Skin of body (tissue), 2 donors: Measurements from ENCODE around the gene HPGD. TPM values are rescaled to one million over a fixed set of nuclear protein-coding genes. Genes with fewer than 3 reads are reported as not detected.

ENCODE experiments used
- DNase-seq: peaks from one replicate; lab custom pipeline; 2025; lab: John Stamatoyannopoulos, UW
- total RNA-seq: library from RNA; depleted of rRNA; stranded (reverse); fragments of >200 nt; gene quantifications from one replicate; pipeline ENCODE4 v1.2.3, GENCODE V29; 2014

Gene HPGD
- total RNA-seq: 34.6 TPM

DNA sequence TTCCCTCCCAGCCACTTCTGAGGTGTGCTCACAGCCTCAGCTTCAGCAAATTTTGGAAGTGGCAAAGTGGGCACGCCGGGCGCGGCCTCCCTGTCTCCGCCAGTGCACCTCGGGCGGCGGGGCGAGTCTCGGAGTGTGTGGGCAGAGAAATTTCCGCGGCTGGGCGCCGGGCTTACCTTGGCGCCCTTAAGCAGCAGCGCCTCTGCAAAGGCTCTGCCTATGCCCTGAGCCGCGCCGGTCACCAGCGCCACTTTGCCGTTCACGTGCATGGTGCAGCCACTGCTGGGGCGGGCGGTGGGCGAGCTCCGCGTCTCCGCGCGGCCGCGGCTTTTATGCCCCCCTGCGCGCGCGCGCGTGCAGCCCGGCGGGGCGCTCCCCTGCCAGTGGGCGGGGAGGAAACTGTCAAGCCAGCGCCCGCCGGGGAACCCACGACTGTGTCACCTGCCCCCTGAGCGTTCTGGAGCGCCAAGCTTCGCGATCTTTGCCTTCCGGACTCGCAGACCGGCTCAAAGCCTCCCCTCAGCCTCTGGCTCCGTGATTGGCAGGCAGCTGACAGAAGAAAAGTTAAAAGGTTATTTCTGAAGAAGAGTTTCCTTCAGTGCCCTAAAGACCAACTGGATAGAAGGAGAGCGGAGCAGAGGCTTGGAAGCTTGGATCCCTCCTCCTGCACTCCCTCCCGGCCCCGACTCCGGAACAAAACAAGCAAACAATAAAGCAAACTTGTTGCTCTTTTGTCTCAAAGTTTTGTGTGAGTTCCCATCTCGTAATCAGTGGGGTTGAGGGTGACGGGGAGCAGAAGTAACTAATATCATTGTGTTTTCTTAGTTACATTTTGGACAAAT lies at the start of gene HPGD:
Gene HPGD, minus strand, starts transcription at position 306 of the 842 bp plus-strand sequence. Its CDS starts 37 bp downstream, at position 269.
- DNase-seq: no peak

DNA sequence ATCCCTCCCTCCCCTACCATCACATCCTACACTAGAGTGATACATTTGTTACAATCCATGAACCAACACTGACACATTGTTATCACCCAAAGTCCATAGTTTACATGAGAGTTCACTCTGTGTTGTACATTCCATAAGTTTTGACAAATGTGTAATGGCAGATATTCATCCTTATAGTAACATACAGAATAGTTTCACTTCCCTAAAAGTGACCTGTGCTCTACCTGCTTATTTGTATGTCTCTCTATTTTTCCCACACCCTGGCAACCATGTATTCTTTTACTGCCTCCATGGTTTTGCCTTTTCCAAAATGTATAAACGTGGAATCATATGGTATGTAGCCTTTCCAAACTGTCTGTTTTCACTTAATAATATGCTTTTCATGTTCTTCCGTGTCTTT lies 42.2 kb upstream of the HPGD start:
- no peak for DNase-seq

- no peak for DNase-seq
These were observed 41.1 kb upstream of the HPGD start for GRCh38 chr4:174563399-174563798.

GRCh38 chr4:174561560-174561959 lies 39.3 kb upstream of the HPGD start:
- DNase-seq: peak; percentile 52

- no peak for DNase-seq
These were observed 37.6 kb upstream of the HPGD start for GRCh38 chr4:174559894-174560293.

DNA sequence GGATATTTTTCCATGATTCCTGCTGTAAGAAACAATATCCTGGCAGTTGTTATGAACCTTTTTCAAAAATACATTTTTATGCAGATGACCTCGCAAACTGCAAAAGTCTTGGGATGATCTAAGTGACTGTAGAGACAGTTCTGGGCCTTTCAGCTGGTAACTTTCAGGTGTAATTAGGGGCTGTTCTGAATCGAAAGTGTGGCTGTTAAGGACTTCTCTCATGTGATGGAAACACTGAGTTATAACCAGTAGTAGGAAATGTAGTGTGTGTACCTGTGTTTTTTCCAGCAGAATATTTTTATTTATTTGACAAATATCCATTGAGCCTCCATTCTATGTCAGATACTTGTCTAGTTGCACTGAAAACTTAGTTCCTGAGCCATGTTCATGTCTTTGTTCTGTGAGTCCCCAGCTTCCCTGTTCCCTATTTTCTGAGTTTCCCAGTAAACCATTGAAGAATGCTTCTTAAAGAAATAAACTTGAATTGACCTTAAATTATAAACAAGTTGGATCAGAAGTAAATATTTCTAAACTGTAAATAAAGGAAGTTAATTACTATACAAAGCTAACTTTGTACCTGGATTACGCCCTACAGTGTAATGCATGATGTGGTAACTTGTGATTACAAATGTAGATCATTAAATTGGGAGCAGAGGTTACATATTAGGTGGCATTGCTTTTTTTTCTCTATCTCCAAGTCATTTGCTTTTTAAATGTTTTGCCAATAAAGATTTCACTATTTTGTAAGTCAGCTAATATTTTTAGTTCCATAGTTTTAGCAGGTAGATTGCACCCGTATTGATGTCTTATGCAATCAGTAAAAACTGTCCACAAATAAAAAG lies 33.7 kb upstream of the HPGD start:
- no peak for DNase-seq

DNA sequence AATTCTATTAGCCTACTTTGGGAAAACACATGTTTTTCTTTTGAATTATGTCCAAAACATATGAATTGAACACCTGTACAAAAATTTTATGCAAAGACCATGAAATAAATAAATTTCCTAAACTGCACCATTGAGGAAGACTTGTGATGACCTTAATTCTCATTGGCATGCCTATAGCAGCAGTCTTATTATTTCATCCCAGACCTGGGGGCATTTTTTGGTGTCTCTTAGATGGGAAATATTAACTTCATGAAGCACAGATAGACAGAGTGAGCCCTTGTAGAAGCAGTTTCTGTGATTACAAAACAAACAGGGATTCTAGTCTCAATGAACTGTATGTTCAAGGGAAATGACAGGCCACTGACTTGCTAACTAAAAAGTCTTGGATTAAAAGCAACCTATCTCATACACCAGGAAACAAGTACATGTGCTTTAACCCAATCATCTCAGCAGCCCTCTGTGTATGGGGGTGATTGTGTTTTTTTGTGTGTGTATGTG lies 32.0 kb upstream of the HPGD start:
- DNase-seq: peak; percentile 54

GRCh38 chr4:174553828-174554227 lies 31.5 kb upstream of the HPGD start:
- peak; percentile 71 for DNase-seq

DNA sequence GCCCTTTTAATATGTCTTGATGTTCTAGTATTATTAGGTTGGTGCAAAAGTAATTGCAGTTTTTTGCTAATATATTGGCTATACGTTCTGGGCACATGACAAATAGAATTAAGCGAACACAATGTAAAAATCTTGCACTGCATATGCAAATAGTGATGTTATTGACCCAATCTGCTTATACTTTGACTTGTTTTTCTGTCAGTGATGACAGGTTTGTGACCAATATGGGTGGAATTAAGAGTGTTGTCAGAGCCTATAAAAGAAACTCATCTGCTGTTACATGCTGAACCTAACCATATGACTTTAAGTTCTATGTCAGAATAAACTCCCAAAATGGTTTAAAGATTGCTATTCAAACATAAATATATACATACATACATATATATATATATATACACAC lies 30.7 kb upstream of the HPGD start:
- peak; percentile 62 for DNase-seq

GRCh38 chr4:174550541-174550940 lies 28.3 kb upstream of the HPGD start:
- DNase-seq: no peak

DNA sequence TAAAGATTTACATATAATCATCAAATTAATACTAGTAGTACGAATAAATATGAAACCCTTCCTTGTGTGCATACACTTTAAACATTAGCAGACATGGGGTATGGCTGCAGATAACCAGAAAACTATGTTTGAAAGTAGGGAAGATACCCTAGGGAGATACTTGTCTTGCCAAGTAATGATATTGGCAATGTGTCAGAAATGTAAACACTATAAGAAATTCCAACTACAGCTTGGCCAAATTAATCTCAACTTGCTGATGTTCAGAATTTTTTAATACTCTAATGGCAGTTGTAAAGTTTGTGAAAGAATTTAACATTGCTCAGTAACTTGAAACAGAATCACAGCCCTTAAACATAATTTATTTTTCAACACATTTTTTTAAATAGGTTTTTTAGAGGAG lies 27.4 kb upstream of the HPGD start:
- peak; percentile 93 for DNase-seq

DNA sequence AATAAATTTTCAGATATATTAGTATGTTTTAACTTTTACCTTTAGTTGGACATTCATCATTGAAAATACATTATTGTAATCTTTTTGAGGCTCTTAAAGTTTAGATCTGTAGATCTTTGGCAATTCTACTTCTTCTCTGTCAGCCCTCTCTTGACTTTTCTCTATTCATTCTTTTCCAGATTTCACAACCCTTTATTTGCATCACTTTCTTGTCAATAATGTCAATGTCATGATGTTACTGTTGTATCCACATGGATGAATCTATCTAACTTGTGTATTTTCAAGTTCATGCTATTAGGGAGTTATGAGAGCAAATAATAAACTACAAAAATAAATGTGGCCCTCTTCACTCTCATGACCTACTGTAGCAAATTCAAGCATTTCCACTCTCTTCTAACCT lies 23.0 kb upstream of the HPGD start:
- no peak for DNase-seq

DNA sequence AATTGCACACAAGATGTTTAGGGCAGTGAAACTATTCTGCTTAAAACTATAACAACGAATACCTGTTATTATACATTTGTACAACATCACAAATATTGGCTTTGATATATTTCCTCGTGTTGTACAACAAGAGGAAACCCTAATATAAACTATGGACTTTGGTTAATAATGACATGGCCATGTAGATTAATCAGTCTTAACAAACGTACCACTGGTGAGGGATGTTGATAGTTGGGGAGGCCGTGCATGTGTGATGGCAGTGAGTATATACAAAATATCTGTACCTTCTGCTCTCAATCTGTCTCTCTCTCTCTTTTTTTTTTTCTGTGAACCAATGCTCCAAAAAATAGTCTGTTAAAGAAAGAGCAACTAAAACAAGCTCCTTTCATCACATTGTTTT lies 22.2 kb upstream of the HPGD start:
- no peak for DNase-seq

GRCh38 chr4:174540175-174540574 lies 17.9 kb upstream of the HPGD start:
- DNase-seq: no peak

DNA sequence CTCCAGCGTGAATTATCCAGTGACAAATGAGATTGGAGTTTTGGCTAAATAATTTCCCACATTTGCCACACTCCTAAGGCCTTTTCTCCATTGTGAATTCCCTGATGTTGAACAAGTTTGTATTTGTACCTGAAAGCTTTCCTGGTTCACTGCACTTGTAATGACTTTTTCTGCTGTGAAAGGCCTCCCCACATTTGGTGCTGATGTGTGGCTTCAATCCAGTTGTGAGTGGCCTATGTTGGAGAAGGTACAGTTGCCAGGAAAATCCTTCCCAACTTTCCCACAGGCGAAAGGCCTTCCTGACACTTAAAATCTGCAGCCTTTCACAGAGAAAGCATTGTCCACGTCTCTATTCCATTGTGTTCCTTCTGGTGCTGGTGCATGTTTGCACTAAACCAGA lies 17.3 kb upstream of the HPGD start:
- no peak for DNase-seq

DNA sequence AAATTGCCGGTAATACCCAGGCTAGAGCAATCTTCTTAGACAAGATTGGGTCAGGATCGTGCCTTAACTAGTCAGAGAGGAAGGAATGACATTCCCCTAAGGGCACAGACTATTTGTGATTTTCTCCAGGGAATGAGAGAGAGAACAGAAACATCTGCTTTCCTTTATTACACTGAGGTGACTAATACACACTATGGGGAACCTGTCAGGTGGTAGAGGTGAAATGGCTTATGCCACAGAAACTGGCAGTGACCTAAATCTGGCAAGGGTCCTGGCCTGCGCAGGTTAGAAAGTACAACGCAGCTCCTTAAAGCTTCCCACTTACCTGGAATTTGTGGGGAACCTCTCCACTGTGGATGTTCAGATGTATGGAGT lies 16.6 kb upstream of the HPGD start:
- DNase-seq: no peak

GRCh38 chr4:174538123-174538875 lies 16.0 kb upstream of the HPGD start:
- DNase-seq: no peak

DNA sequence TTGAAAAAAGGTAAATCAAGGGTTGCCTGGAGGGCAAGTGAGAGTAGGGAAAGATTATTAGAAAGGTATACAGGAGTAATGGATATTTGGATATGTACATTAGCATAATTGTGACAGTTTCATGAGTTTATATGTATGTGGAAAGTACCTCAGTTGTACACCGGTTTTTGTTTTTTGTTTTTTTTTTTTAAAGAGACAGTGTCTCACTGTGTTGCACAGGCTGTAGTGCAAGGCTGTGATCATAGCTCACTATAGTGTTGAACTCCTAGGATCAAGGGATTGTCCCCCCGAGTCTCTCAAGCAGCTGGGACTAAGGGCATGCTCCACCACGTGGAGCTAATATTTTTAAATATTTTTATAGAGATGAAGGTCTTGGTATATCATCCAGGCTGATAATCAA lies 15.3 kb upstream of the HPGD start:
- DNase-seq: no peak

GRCh38 chr4:174534461-174534860 lies 12.2 kb upstream of the HPGD start:
- no peak for DNase-seq

- no peak for DNase-seq
These were observed 10.2 kb upstream of the HPGD start for GRCh38 chr4:174532445-174532844.

- no peak for DNase-seq
These were observed 9.2 kb upstream of the HPGD start for GRCh38 chr4:174531486-174531885.

GRCh38 chr4:174528226-174528625 lies 5.9 kb upstream of the HPGD start:
- no peak for DNase-seq
